ENCODE measurements around the gene SGK1. TPM values are rescaled to one million over a fixed set of nuclear protein-coding genes. Genes with fewer than 3 reads are reported as not detected.

SGK1 gene
- total and polyA plus RNA-seq, 2 donors from 2014 or later: 142 to 324 TPM

GRCh38 chr6:134249759-134250602, 67.9 kb downstream of the SGK1 start:
- H3K9me3 ChIP-seq (ENCODE audit: control insufficient read depth in 2 of 3, insufficient read depth in 1 of 3, low read length in 3 of 3): no peaks in the 10 kb centered on the region
- H3K27me3 ChIP-seq (ENCODE audit: control insufficient read depth, insufficient read depth, low read length): no peaks in the 10 kb centered on the region
- TF ChIP-seq CTCF (IDR thresholded peaks at IDR 0.05; ENCODE audit: borderline replicate concordance, extremely low read depth, insufficient read depth): no peak
- H3K4me1 ChIP-seq (ENCODE audit: control insufficient read depth in 2 of 3, insufficient read depth in 2 of 3, low read depth in 1 of 3, low read length in 3 of 3): peaks cover 0 to 5% (median 5%) of the 10 kb centered on the region in 3 donors
- no peaks in the 10 kb centered on the region for H3K36me3 ChIP-seq (ENCODE audit: control insufficient read depth in 2 of 3, insufficient read depth in 3 of 3, low read length in 3 of 3)
- peak overlapping the region in 1 of 3 donors; percentile 19 for H3K4me3 ChIP-seq (ENCODE audit: low read length in 3 of 3)
- peak in 1 of 5 donors; percentile 52 for DNase-seq
- H3K27ac ChIP-seq (ENCODE audit: low read depth in 2 of 2, low read length in 2 of 2): peak overlapping the region in 1 of 2 donors; percentile 7
- no peak for FAIRE-seq
- intact Hi-C loops (cut with DNase I): no loop called here
- H3K9ac ChIP-seq (ENCODE audit: low read length in 3 of 3): no peak overlapping the region

- Histone ChIP-seq H3K27ac (ENCODE audit: low read depth in 2 of 2, low read length in 2 of 2) (no peak overlapping the region), H3K4me3 (ENCODE audit: low read length in 3 of 3) (no peak overlapping the region), H3K4me1 (ENCODE audit: control insufficient read depth in 2 of 3, insufficient read depth in 2 of 3, low read depth in 1 of 3, low read length in 3 of 3) (peaks cover 0 to 5% (median 3%) of the 10 kb centered on the region in 3 donors), H3K36me3 (ENCODE audit: control insufficient read depth in 2 of 3, insufficient read depth in 3 of 3, low read length in 3 of 3) (no peaks in the 10 kb centered on the region), H3K9ac (ENCODE audit: low read length in 3 of 3) (no peak overlapping the region), H3K9me3 (ENCODE audit: control insufficient read depth in 2 of 3, insufficient read depth in 1 of 3, low read length in 3 of 3) (no peaks in the 10 kb centered on the region), H3K27me3 (ENCODE audit: control insufficient read depth, insufficient read depth, low read length) (no peaks in the 10 kb centered on the region)
- intact Hi-C loops (cut with DNase I): no loop called here
- no peak for FAIRE-seq
- no peak for TF ChIP-seq CTCF (IDR thresholded peaks at IDR 0.05; ENCODE audit: borderline replicate concordance, extremely low read depth, insufficient read depth)
- DNase-seq: no peak
Observed at GRCh38 chr6:134249239-134249758, 68.6 kb downstream of the SGK1 start.

- intact Hi-C loops (cut with DNase I): no loop called here
- no peak for DNase-seq
- no peak overlapping the region for H3K27ac ChIP-seq (ENCODE audit: low read depth in 2 of 2, low read length in 2 of 2)
- no peak overlapping the region for H3K9ac ChIP-seq (ENCODE audit: low read length in 3 of 3)
- H3K36me3 ChIP-seq (ENCODE audit: control insufficient read depth in 2 of 3, insufficient read depth in 3 of 3, low read length in 3 of 3): no peaks in the 10 kb centered on the region
- FAIRE-seq: no peak
- no peaks in the 10 kb centered on the region for H3K9me3 ChIP-seq (ENCODE audit: control insufficient read depth in 2 of 3, insufficient read depth in 1 of 3, low read length in 3 of 3)
- H3K27me3 ChIP-seq (ENCODE audit: control insufficient read depth, insufficient read depth, low read length): no peaks in the 10 kb centered on the region
- no peak for TF ChIP-seq CTCF (IDR thresholded peaks at IDR 0.05; ENCODE audit: borderline replicate concordance, extremely low read depth, insufficient read depth)
- H3K4me1 ChIP-seq (ENCODE audit: control insufficient read depth in 2 of 3, insufficient read depth in 2 of 3, low read depth in 1 of 3, low read length in 3 of 3): peaks cover 0 to 5% (median 0%) of the 10 kb centered on the region in 3 donors
- H3K4me3 ChIP-seq (ENCODE audit: low read length in 3 of 3): no peak overlapping the region
Observed at GRCh38 chr6:134247844-134248580, 69.9 kb downstream of the SGK1 start.

Measured in kidney (tissue), 14 donors.